SK-N-SH treated with all-trans-retinoic acid at 6 μM for 48 hours (cell line): ENCODE results near the gene ARL8A.

Experiments used
- ATAC-seq: fragments of 200-7000 bp; cut with Tn5 transposase; 3 replicates; pipeline ENCODE4 v1.9.1; 2020; ENCODE audit warnings: mild to moderate bottlenecking, moderate library complexity
- ARNTL ChIP-seq: fragments of 450-650 bp; formaldehyde crosslinking; IDR thresholded peaks from 2 replicates; pipeline ENCODE4 v1.5.0; 2020; ENCODE audit warnings: low read depth, mild to moderate bottlenecking, moderate library complexity, borderline replicate concordance
- BACH2 ChIP-seq: fragments of 250-450 bp; sonication (Bioruptor Pico); IDR thresholded peaks from 2 replicates; pipeline ENCODE4 v1.9.0; 2021; ENCODE audit warnings: mild to moderate bottlenecking, borderline replicate concordance
- CREB5 ChIP-seq: fragments of 250-450 bp; sonication (Bioruptor Pico); IDR thresholded peaks from 2 replicates; pipeline ENCODE4 v1.5.1; 2020; ENCODE audit warnings: low read depth, mild to moderate bottlenecking, moderate library complexity
- CSDC2 ChIP-seq: fragments of 250-450 bp; sonication (Bioruptor Pico); IDR thresholded peaks from 2 replicates; pipeline ENCODE4 v1.5.0; 2020; ENCODE audit warnings: mild to moderate bottlenecking, moderate library complexity
- ESRRG ChIP-seq: fragments of 250-450 bp; sonication (Bioruptor Pico); IDR thresholded peaks from 2 replicates; pipeline ENCODE4 v1.6.1; 2021; ENCODE audit warnings: mild to moderate bottlenecking
- GLIS3 ChIP-seq: fragments of 250-450 bp; sonication (Bioruptor Pico); IDR thresholded peaks from 2 replicates; pipeline ENCODE4 v1.5.0; 2020; ENCODE audit warnings: mild to moderate bottlenecking, moderate library complexity
- ISL1 ChIP-seq: fragments of 250-450 bp; sonication (Bioruptor Pico); IDR thresholded peaks from 2 replicates; pipeline ENCODE4 v2.1.2; 2022; ENCODE audit warnings: mild to moderate bottlenecking, moderate library complexity
- OSR1 ChIP-seq: fragments of 250-450 bp; sonication (Bioruptor Pico); IDR thresholded peaks from 2 replicates; pipeline ENCODE4 v1.8.0; 2022; ENCODE audit warnings: moderate library complexity, mild to moderate bottlenecking, inconsistent platforms
- PATZ1 ChIP-seq: fragments of 250-450 bp; sonication (Bioruptor Pico); IDR thresholded peaks from 2 replicates; pipeline ENCODE4 v1.8.0; 2020; ENCODE audit warnings: mild to moderate bottlenecking, moderate library complexity, borderline replicate concordance
- POU6F1 ChIP-seq: fragments of 250-450 bp; sonication (Bioruptor Pico); IDR thresholded peaks from 2 replicates; pipeline ENCODE4 v1.8.0; 2021; ENCODE audit warnings: low read depth, mild to moderate bottlenecking, moderate library complexity, borderline replicate concordance
- PPARA ChIP-seq: fragments of 250-450 bp; sonication (Bioruptor Pico); IDR thresholded peaks from 2 replicates; pipeline ENCODE4 v1.5.0; 2020; ENCODE audit warnings: mild to moderate bottlenecking, borderline replicate concordance
- RARB ChIP-seq: fragments of 250-450 bp; sonication (Bioruptor Pico); IDR thresholded peaks from 2 replicates; pipeline ENCODE4 v1.8.0; 2021; ENCODE audit warnings: mild to moderate bottlenecking, moderate library complexity
- SNAI2 ChIP-seq: fragments of 250-450 bp; sonication (Bioruptor Pico); IDR thresholded peaks from 2 replicates; pipeline ENCODE4 v1.5.0; 2020; ENCODE audit warnings: mild to moderate bottlenecking, moderate library complexity
- TCF4 ChIP-seq: fragments of 250-450 bp; sonication (Bioruptor Pico); IDR thresholded peaks from 2 replicates; pipeline ENCODE4 v1.8.0; 2021; ENCODE audit warnings: mild to moderate bottlenecking, moderate library complexity, borderline replicate concordance
- TSHZ2 ChIP-seq: fragments of 250-450 bp; sonication (Bioruptor Pico); IDR thresholded peaks from 2 replicates; pipeline ENCODE4 v1.5.0; 2020; ENCODE audit warnings: mild to moderate bottlenecking, moderate library complexity
- ZC3H10 ChIP-seq: fragments of 250-450 bp; sonication (Bioruptor Pico); IDR thresholded peaks from 2 replicates; pipeline ENCODE4 v1.5.1; 2021; ENCODE audit warnings: mild to moderate bottlenecking, moderate library complexity
- ZFP3 ChIP-seq: fragments of 250-450 bp; sonication (Bioruptor Pico); IDR thresholded peaks from 2 replicates; pipeline ENCODE4 v1.5.0; 2020; ENCODE audit warnings: mild to moderate bottlenecking, moderate library complexity
- ZFP30 ChIP-seq: fragments of 450-650 bp; formaldehyde crosslinking; IDR thresholded peaks from 2 replicates; pipeline ENCODE4 v1.5.0; 2022; ENCODE audit warnings: mild to moderate bottlenecking, moderate library complexity
- ZNF565 ChIP-seq: fragments of 450-650 bp; formaldehyde crosslinking; conservative IDR thresholded peaks from 2 replicates; pipeline ENCODE4 v1.5.0; 2020; ENCODE audit warnings: low read depth, mild to moderate bottlenecking, moderate library complexity
- ZNF70 ChIP-seq: fragments of 450-650 bp; formaldehyde crosslinking; IDR thresholded peaks from 2 replicates; pipeline ENCODE4 v1.5.0; 2020; ENCODE audit warnings: mild to moderate bottlenecking, moderate library complexity

Gene ARL8A

GRCh38 chr1:202144402-202145067 is at the start of gene ARL8A:
TSS of gene ARL8A (minus strand) at chr1:202144737. CDS start at chr1:202144572, 165 bp downstream.
- TF ChIP-seq GLIS3 (CRISPR knock-in tag) (no peak), ISL1 (CRISPR knock-in tag) (no peak), CSDC2 (CRISPR knock-in tag) (no peak), RARB (CRISPR knock-in tag) (no peak), PPARA (CRISPR knock-in tag) (no peak), BACH2 (no peak), POU6F1 (CRISPR knock-in tag) (no peak), ARNTL (CRISPR knock-in tag) (no peak), TSHZ2 (CRISPR knock-in tag) (no peak), ESRRG (CRISPR knock-in tag) (no peak), SNAI2 (no peak), CREB5 (no peak)
- TF ChIP-seq, all 23 proteins: peak for 0
- peak; percentile 84 for ATAC-seq

GRCh38 chr1:202194328-202194648 is 49.8 kb upstream of the ARL8A start:
- TF ChIP-seq RARB (CRISPR knock-in tag) (no peak), ZFP30 (CRISPR knock-in tag) (no peak), OSR1 (CRISPR knock-in tag) (no peak), ISL1 (CRISPR knock-in tag) (no peak), ZNF565 (no peak), ZC3H10 (no peak), BACH2 (no peak), CREB5 (no peak), ESRRG (CRISPR knock-in tag) (no peak), ZFP3 (CRISPR knock-in tag) (no peak), PPARA (CRISPR knock-in tag) (no peak), ZNF70 (CRISPR knock-in tag) (no peak), PATZ1 (CRISPR knock-in tag) (no peak), ARNTL (CRISPR knock-in tag) (no peak), TCF4 (CRISPR knock-in tag) (no peak)
- TF ChIP-seq, all 23 proteins: peak for 0
- no peak for ATAC-seq

- ATAC-seq: no peak
- TF ChIP-seq ZNF565: no peak
- no peak for TF ChIP-seq OSR1 (CRISPR knock-in tag)
- TF ChIP-seq POU6F1 (CRISPR knock-in tag): no peak
- TF ChIP-seq PPARA (CRISPR knock-in tag): no peak
- no peak for TF ChIP-seq TSHZ2 (CRISPR knock-in tag)
- TF ChIP-seq CSDC2 (CRISPR knock-in tag): no peak
- no peak for TF ChIP-seq ZFP3 (CRISPR knock-in tag)
- no peak for TF ChIP-seq ESRRG (CRISPR knock-in tag)
Measured at GRCh38 chr1:202193614-202194327, 49.2 kb upstream of the ARL8A start, which contains the start of gene LGR6. TSS of gene LGR6 (plus strand) at chr1:202193799. CDS start at chr1:202193990, 191 bp downstream.
